HEK293T (cell line): ENCODE data around the gene CERCAM.

Experiments used
- FOXK2 ChIP-seq: fragments of 450-650 bp; IDR thresholded peaks from 2 replicates; pipeline ENCODE4 v1.6.1; 2016; ENCODE audit warnings: mild to moderate bottlenecking
- SUZ12 ChIP-seq: fragments of 450-650 bp; IDR thresholded peaks from 2 replicates; pipeline ENCODE4 v1.6.1; 2016; ENCODE audit warnings: mild to moderate bottlenecking
- ZNF384 ChIP-seq: fragments of 450-650 bp; IDR thresholded peaks from 2 replicates; pipeline ENCODE4 v1.6.1; 2016

- TF ChIP-seq ZNF384: no peak
- no peak for TF ChIP-seq FOXK2
- TF ChIP-seq SUZ12: no peak
These were observed 35.4 kb downstream of the CERCAM start, which contains the start of gene ODF2 for GRCh38 chr9:128455849-128456612.
